Nephron (organoid): ENCODE data around the gene TRPV2.

ENCODE experiments used
- H3K27ac Mint-ChIP-seq, 3 experiments: 2 replicates each; pipeline ENCODE4 v1.8.0; 2020; ENCODE audit warnings: mixed read lengths in 3 of 3, mild to moderate bottlenecking in 2 of 3, moderate library complexity in 1 of 3
- H3K27me3 Mint-ChIP-seq: 2 replicates; pipeline ENCODE4 v1.8.0; 2021; ENCODE audit warnings: low read depth, mild to moderate bottlenecking, moderate library complexity, mixed read lengths
- H3K36me3 Mint-ChIP-seq: 2 replicates; pipeline ENCODE4 v1.8.0; 2020; ENCODE audit warnings: low read depth, mixed read lengths
- H3K4me1 Mint-ChIP-seq: 2 replicates; pipeline ENCODE4 v1.8.0; 2020; ENCODE audit warnings: mixed read lengths
- H3K4me3 Mint-ChIP-seq, 3 experiments: 2 replicates each; pipeline ENCODE4 v1.8.0; 2020; ENCODE audit warnings: mild to moderate bottlenecking in 3 of 3, mixed read lengths in 3 of 3, moderate library complexity in 2 of 3
- H3K9me3 Mint-ChIP-seq: 2 replicates; pipeline ENCODE4 v1.8.0; 2020; ENCODE audit warnings: mixed read lengths
- CTCF ChIP-seq, 3 experiments: fragments of 200-600 bp; sonication (generic); IDR thresholded peaks; one replicate each; pipeline ENCODE4 v1.5.0; 2021; ENCODE audit warnings: antibody characterized with exemption in 3 of 3; ENCODE audit not compliant: unreplicated experiment in 3 of 3

Gene TRPV2

GRCh38 chr17:16419074-16419928 is 3.9 kb downstream of the TRPV2 start:
- no peaks in the 10 kb centered on the region for H3K9me3 Mint-ChIP-seq
- no peaks in the 10 kb centered on the region for H3K27me3 Mint-ChIP-seq
- no peaks in the 10 kb centered on the region for H3K36me3 Mint-ChIP-seq
- no peak overlapping the region for H3K4me3 Mint-ChIP-seq
- H3K27ac Mint-ChIP-seq: peak overlapping the region; percentile 2 to 26 (median 7)
- peaks cover 7% of the 10 kb centered on the region for H3K4me1 Mint-ChIP-seq
- no peak for TF ChIP-seq CTCF (IDR thresholded peaks at IDR 0.05; ENCODE audit: unreplicated experiment in 3 of 3)

GRCh38 chr17:16419929-16420271 is 4.5 kb downstream of the TRPV2 start:
- TF ChIP-seq CTCF (IDR thresholded peaks at IDR 0.05; ENCODE audit: unreplicated experiment in 3 of 3): no peak
- H3K4me1 Mint-ChIP-seq: peaks cover 7% of the 10 kb centered on the region
- H3K4me3 Mint-ChIP-seq: no peak overlapping the region
- H3K9me3 Mint-ChIP-seq: no peaks in the 10 kb centered on the region
- no peaks in the 10 kb centered on the region for H3K27me3 Mint-ChIP-seq
- H3K27ac Mint-ChIP-seq: no peak overlapping the region
- no peaks in the 10 kb centered on the region for H3K36me3 Mint-ChIP-seq

GRCh38 chr17:16422416-16422815 is 7.0 kb downstream of the TRPV2 start:
- no peak overlapping the region for H3K4me3 Mint-ChIP-seq
- H3K27ac Mint-ChIP-seq: no peak overlapping the region
- no peaks in the 10 kb centered on the region for H3K36me3 Mint-ChIP-seq
- no peaks in the 10 kb centered on the region for H3K27me3 Mint-ChIP-seq
- no peaks in the 10 kb centered on the region for H3K9me3 Mint-ChIP-seq
- no peak for TF ChIP-seq CTCF (IDR thresholded peaks at IDR 0.05; ENCODE audit: unreplicated experiment in 3 of 3)
- H3K4me1 Mint-ChIP-seq: peaks cover 22% of the 10 kb centered on the region

GRCh38 chr17:16423226-16423872 is 8.0 kb downstream of the TRPV2 start:
- H3K4me1 Mint-ChIP-seq: peaks cover 22% of the 10 kb centered on the region
- H3K9me3 Mint-ChIP-seq: no peaks in the 10 kb centered on the region
- H3K27ac Mint-ChIP-seq: no peak overlapping the region
- TF ChIP-seq CTCF (IDR thresholded peaks at IDR 0.05; ENCODE audit: unreplicated experiment in 3 of 3): no peak
- H3K4me3 Mint-ChIP-seq: no peak overlapping the region
- H3K36me3 Mint-ChIP-seq: no peaks in the 10 kb centered on the region
- H3K27me3 Mint-ChIP-seq: no peaks in the 10 kb centered on the region

- no peak for TF ChIP-seq CTCF (IDR thresholded peaks at IDR 0.05; ENCODE audit: unreplicated experiment in 3 of 3)
Observed at GRCh38 chr17:16425202-16425601, 9.8 kb downstream of the TRPV2 start.

More at GRCh38 chr17:16425202-16425601, 9.8 kb downstream of the TRPV2 start:
- Mint-ChIP-seq H3K4me3 (no peak overlapping the region), H3K36me3 (no peaks in the 10 kb centered on the region), H3K9me3 (no peaks in the 10 kb centered on the region), H3K4me1 (peaks cover 15% of the 10 kb centered on the region), H3K27ac (no peak overlapping the region), H3K27me3 (no peaks in the 10 kb centered on the region)
